Stomach smooth muscle (tissue), 2 donors: ENCODE measurements around the gene CFAP45.

Source experiments
- H3K27ac ChIP-seq: one replicate; pipeline ENCODE4 v1.7.0; 2013; ENCODE audit warnings: mild to moderate bottlenecking, low read length, inconsistent platforms
- H3K27me3 ChIP-seq, 2 donors: one replicate each; pipeline ENCODE4 v1.7.0; 2013; ENCODE audit warnings: low read length in 2 of 2; ENCODE audit not compliant: insufficient read depth in 2 of 2, control insufficient read depth in 1 of 2
- H3K36me3 ChIP-seq, 2 donors: one replicate each; pipeline ENCODE4 v1.7.0; 2013; ENCODE audit warnings: low read length in 2 of 2; ENCODE audit not compliant: control insufficient read depth in 2 of 2, insufficient read depth in 2 of 2
- H3K4me1 ChIP-seq: one replicate; pipeline ENCODE4 v1.7.0; 2013; ENCODE audit warnings: low read length; ENCODE audit not compliant: control insufficient read depth, insufficient read depth
- H3K4me3 ChIP-seq, 2 donors: one replicate each; pipeline ENCODE4 v1.7.0; 2013; ENCODE audit warnings: low read length in 2 of 2
- H3K9ac ChIP-seq, 2 donors: one replicate each; pipeline ENCODE4 v1.7.0; 2013; ENCODE audit warnings: low read length in 2 of 2, mild to moderate bottlenecking in 1 of 2
- H3K9me3 ChIP-seq, 2 donors: one replicate each; pipeline ENCODE4 v1.7.0; 2013; ENCODE audit warnings: low read length in 2 of 2; ENCODE audit not compliant: control insufficient read depth in 2 of 2
- donor health status: healthy.
- donor health status: Pancreatic carcinoma.

Gene CFAP45

DNA sequence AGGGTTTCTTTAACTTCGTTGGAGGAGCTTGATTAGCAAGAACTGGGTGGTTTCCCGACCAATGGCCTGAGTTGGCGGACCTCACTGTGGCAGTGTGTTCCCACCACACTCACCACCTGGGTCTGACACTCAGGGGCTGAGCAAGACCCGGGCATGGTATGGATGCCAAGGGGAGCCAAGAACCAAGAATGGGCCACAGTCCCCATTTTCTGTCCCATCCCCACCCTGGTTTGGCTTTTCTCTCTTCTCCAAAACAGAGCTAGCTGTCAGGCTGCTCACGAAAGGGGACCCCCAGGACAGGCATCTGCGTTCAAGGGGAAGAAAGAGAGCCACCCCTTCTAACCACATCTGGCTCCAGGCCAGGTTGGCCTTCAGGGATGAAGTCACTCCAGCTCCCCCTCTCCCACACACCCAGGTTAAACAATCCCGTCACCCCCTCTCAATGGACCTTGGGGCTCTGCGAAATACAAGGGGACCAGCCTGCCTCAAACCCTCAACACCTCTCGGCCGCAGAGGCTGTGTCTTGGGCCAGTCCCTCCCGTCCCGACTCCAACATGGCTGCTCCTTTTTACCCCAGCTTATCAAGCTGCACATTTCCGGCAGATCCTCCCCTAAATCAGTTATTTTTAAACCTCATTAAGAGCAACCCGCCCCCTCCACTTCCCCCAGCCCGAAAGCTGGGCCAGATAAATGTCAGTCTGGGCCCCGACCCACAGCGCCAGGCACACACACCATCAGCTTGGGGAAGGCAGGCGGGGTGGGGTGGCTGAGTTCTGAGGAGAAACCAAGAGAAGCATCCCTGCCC is 21.9 kb upstream of the CFAP45 start:
- Histone ChIP-seq H3K4me3 (peak overlapping the region; percentile 1 to 99), H3K27ac (peak overlapping the region; percentile 91), H3K27me3 (no peaks in the 10 kb centered on the region), H3K9ac (peak overlapping the region; percentile 89 to 94), H3K4me1 (peaks cover 51% of the 10 kb centered on the region), H3K36me3 (peaks cover 18 to 28% of the 10 kb centered on the region in 2 donors), H3K9me3 (no peaks in the 10 kb centered on the region)

DNA sequence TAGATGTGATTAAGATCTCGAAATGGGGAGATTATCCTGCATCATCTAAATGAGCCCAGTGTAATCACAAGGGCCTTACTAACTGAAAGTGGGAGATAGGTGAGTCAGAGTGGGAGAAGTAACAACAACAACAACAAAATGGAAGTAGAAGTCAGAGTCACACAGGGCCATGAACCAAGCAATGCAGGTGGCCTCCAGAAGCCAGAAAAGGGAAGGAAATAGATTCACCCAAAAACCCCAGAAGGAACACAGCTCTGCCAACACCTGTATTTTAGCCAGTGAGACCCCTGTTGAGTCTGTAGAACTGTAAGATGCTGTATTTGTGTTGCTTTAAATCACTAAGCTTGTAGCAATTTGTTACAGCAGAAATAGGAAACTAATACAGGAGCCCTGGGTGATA is 21.3 kb upstream of the CFAP45 start:
- Histone ChIP-seq H3K4me3 (no peak overlapping the region), H3K9ac (no peak overlapping the region)

DNA sequence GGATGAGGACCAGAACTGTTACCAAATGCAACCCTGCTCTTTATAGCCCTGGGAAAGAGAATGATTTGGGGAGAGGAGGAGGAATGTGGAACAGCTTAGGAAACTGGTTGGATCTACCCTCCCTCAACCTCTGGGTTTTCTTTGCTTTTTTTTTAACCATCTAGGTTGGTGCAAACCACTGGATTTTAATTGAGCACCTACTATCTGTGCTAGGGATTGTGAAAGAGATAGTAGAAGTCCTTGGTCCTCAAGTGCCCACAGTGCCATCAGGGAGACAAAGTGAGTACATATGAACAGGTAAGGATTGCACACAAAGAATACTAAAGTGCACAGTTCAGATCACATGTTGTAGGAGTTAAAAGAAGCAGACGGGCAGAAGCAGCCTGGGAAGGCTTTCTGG is 20.7 kb upstream of the CFAP45 start:
- Histone ChIP-seq H3K27ac (no peak overlapping the region), H3K4me1 (peaks cover 55% of the 10 kb centered on the region), H3K9me3 (no peaks in the 10 kb centered on the region), H3K27me3 (no peaks in the 10 kb centered on the region), H3K36me3 (peaks cover 18 to 28% of the 10 kb centered on the region in 2 donors), H3K4me3 (no peak overlapping the region), H3K9ac (no peak overlapping the region)

More for the DNA sequence above, 21.3 kb upstream of the CFAP45 start:
- Histone ChIP-seq H3K9me3 (no peaks in the 10 kb centered on the region), H3K36me3 (peaks cover 18 to 28% of the 10 kb centered on the region in 2 donors), H3K4me1 (peaks cover 55% of the 10 kb centered on the region), H3K27ac (no peak overlapping the region), H3K27me3 (no peaks in the 10 kb centered on the region)

DNA sequence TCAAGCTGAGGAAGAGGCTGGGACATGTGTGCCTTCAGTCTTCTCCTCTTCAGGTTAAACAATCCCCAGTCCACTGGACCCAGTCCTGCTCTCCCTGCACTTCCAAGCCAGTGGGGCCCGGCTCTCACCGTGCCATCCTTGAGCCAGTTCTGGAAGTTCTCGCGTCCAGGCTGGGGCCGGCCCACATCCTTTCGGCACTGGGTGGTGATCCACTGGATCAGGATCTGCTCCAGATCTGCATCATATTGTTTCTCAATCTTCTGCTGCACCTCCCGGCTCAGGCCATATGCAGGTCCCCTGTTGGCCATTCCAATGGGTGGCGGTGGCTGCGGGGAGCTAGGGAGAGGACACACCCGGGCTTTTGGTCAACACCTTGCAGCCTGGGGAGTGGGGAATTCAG is 20.2 kb upstream of the CFAP45 start:
- H3K9me3 ChIP-seq: no peaks in the 10 kb centered on the region
- H3K27me3 ChIP-seq: no peaks in the 10 kb centered on the region
- no peak overlapping the region for H3K27ac ChIP-seq
- peaks cover 53% of the 10 kb centered on the region for H3K4me1 ChIP-seq
- H3K9ac ChIP-seq: no peak overlapping the region
- no peak overlapping the region for H3K4me3 ChIP-seq
- H3K36me3 ChIP-seq: peaks cover 18 to 28% of the 10 kb centered on the region in 2 donors

DNA sequence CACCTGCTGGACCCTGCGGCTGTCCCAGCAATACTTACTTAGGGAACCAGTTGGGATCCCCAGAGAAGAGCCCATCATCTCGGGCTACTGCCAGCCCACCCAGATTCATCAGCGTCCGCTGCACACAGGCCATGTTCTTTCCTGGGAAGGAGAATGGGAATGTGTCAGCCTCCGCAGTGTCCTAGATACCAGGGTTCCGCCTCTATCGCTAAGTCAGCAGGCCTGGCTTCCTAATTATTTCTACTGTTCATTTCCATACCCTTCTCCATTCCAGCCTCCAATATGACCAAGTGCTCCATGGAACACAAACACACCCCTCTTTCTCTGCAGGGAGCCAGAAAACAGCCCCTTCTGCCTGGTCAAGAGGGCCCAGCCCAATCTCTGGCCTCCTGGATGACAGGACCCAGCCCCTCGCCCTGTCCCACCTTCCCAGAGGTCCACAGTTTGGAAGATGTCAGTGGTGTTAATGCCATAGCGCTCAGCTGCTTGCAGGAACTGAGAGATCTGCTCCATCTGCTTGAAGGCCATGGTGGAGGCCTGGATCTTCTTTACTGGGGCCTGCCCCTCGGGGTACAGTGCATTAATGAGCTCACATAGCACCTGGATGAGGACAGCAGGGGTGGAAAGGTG is 19.4 kb upstream of the CFAP45 start:
- H3K36me3 ChIP-seq: peaks cover 18 to 28% of the 10 kb centered on the region in 2 donors
- H3K27ac ChIP-seq: no peak overlapping the region
- peaks cover 46% of the 10 kb centered on the region for H3K4me1 ChIP-seq
- H3K9ac ChIP-seq: peak overlapping the region in 1 of 2 donors; percentile 21
- no peaks in the 10 kb centered on the region for H3K9me3 ChIP-seq
- H3K4me3 ChIP-seq: no peak overlapping the region
- no peaks in the 10 kb centered on the region for H3K27me3 ChIP-seq

DNA sequence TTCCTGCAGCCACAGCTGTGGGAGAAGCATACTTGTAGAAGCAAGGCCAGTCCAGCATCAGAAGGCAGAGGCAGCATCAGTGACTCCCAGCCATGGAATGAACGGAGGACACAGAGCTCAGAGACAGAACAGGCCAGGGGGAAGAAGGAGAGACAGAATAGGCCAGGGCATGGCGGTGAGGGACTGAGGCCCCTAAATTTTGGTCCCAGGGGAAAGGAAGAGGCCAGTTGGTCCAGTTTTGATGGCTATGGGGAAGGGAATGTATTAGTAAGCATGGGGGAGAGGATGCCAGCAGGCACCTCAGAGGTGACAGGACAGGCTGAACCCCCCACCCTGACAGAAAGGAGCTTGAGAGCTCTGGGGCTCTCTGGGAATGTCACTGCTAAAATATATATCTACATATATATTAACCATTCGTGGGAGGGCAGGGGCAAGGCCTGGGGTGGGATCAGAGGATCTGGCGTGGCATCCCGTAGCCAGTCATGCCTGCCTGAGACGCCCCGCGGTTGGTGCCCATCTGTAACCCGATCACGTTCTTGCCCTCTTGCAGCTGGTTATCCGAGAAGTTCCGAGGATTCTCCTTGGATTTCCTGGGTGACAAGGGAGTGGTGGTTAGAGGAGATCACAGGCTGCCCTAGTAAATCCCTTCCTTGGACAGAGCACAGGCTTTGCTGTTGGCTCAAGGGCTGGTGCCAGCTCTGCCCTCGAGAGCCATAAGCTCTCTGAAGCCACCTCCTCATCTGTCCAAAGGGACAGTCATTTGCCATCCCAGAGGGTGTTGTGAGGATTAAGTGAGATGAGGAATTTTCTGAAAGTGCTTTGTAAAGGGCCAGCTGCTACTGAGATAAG is 18.6 kb upstream of the CFAP45 start:
- Histone ChIP-seq H3K36me3 (peaks cover 18 to 28% of the 10 kb centered on the region in 2 donors), H3K4me1 (peaks cover 39% of the 10 kb centered on the region), H3K9me3 (no peaks in the 10 kb centered on the region), H3K9ac (no peak overlapping the region), H3K4me3 (no peak overlapping the region), H3K27ac (no peak overlapping the region), H3K27me3 (no peaks in the 10 kb centered on the region)

DNA sequence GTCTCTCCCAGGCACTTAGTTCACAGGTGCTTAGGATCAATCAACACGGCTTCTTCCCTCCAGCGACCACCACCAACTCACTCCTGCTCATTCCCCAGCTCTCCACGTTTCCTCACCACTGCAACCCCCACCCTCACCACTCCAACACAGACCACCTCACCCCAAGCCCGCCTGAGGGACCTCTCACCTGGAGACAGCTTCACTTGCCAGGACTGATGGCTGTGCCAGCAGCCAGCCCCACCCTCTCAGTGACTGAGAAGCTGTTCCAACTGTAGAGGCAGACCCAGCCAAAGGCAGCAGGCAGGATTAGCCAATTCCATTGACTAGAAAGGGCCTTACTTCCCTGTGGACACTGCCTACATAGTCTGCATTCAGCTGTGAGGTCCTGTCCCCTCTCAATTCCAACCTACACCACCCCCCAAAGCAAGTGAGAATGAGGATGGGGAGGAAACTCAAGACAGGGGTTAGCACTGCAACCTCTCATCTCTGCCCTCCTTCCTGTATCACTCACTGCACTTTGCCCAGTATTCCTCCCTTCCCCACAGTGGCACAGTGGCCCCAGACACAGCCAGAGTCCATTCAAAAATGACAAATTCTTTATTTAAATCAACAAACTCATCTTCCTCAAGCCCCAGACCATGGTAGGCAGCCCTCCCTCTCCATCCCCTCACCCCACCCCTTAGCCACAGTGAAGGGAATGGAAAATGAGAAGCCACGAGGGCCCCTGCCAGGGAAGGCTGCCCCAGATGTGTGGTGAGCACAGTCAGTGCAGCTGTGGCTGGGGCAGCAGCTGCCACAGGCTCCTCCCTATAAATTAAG is 17.8 kb upstream of the CFAP45 start:
- Histone ChIP-seq H3K4me1 (peaks cover 31% of the 10 kb centered on the region), H3K4me3 (no peak overlapping the region), H3K27ac (no peak overlapping the region), H3K36me3 (peaks cover 18 to 28% of the 10 kb centered on the region in 2 donors), H3K9me3 (no peaks in the 10 kb centered on the region), H3K9ac (no peak overlapping the region), H3K27me3 (no peaks in the 10 kb centered on the region)

DNA sequence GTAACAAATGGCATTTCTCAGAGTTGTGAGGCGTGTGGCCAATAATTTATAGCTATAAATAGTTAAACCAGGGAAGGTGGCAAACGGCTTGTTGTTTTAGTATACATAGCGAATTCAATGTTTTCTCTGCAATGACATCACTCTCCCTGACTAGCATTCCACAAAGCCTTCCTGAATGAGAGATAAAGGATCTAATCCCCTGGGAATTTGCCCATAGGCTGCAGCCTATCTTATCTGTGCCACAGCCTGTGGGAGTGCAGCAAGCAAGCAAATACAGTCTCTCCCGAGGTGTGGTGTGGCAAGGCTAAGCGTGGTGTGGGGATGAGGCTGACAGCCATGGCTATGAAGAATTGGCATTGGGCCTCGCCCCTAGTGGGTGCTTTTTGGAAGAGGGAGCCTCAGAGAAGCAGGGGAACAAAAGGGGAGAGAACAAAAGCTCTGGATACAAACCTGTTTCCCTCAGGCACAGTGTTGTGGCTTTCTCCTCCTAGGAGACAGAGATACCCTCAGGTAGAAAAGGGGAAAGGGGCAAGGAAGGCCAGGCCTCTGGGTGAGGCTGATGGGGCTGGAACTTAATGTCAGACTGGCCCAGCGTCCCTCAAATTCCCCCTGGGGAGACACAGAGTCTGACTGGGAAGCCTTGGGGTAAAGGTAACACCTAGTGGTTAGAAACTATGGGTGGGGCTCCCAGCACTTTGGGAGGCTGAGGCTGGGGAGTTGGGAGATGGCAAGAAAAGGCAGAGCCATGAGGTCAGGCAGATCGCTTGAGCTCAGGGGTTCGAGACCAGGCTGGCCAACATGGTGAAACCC is 16.5 kb upstream of the CFAP45 start:
- Histone ChIP-seq H3K9me3 (no peaks in the 10 kb centered on the region), H3K4me3 (peak overlapping the region in 1 of 2 donors; percentile 29), H3K9ac (no peak overlapping the region), H3K27ac (peak overlapping the region; percentile 31), H3K27me3 (no peaks in the 10 kb centered on the region), H3K4me1 (peaks cover 20% of the 10 kb centered on the region), H3K36me3 (peaks cover 18 to 28% of the 10 kb centered on the region in 2 donors)

DNA sequence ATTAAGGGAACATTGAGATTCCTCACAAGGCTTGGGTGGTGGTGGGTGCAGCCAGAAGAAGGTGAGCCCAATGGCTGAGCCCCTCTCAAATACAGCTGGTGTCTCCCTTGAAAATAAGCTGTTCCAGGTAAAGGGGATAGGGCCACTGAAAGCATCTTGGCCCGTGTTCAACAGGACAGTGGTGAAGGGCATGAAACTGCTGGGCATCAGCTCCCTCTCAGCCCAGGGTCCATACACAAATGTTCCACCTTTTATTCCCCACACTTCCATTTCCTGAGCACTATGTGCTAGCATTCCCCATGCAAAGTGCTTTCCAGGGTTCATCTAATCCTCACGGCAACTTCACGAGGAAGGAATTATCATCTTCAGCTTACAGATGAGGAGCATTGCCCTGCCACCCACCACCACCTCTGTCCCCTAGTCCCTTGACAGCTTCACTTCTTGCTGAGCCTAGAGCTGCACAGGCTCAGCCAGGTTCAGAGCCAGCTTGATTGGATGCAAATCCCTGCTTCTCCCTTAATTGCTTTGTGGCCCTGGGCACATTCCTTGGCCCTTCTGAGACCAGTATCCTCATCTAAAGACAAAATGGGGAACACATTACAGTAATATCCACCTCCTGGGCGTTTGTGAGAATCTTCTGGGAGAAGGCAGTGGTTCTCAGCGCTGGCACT is 15.7 kb upstream of the CFAP45 start:
- peaks cover 18 to 28% of the 10 kb centered on the region in 2 donors for H3K36me3 ChIP-seq
- no peaks in the 10 kb centered on the region for H3K9me3 ChIP-seq
- no peak overlapping the region for H3K27ac ChIP-seq
- no peak overlapping the region for H3K4me3 ChIP-seq
- peaks cover 16% of the 10 kb centered on the region for H3K4me1 ChIP-seq
- H3K9ac ChIP-seq: no peak overlapping the region
- no peaks in the 10 kb centered on the region for H3K27me3 ChIP-seq
